A673 (cell line): Measurements from ENCODE around the gene ACTR6. TPM values are rescaled to one million over a fixed set of nuclear protein-coding genes. Genes with fewer than 3 reads are reported as not detected.

Experiments used
- BruUV-seq: library from RNA; stranded (reverse); fragments of 400-500 nt; replicated peaks from 2 replicates; lab custom pipeline; 2021; lab: Mats Ljungman, UMichigan
- CTCF ChIA-PET: fragments of 300-600 bp; sonication (Branson Sonifier 250); formaldehyde crosslinking; loops from one replicate; lab custom pipeline; 2022; ENCODE audit warnings: antibody characterized with exemption; lab: Charles Lee
- POLR2A ChIA-PET: fragments of 300-600 bp; sonication (Branson Sonifier 250); formaldehyde crosslinking; loops from one replicate; lab custom pipeline; 2022; ENCODE audit warnings: antibody characterized with exemption; ENCODE audit not compliant: low non-redundant PET; lab: Charles Lee
- DNase-seq: peaks from one replicate; pipeline ENCODE4 v3.0.0-alpha.2; 2015; ENCODE audit warnings: low spot score
- H3K27ac ChIP-seq: fragments of 200-600 bp; sonication (generic); 2 replicates; pipeline ENCODE4 v1.5.1; 2016; ENCODE audit warnings: mixed run types, low read depth, mild to moderate bottlenecking, mixed read lengths, antibody characterized with exemption, low read length; ENCODE audit not compliant: poor library complexity, severe bottlenecking
- H3K27me3 ChIP-seq: fragments of 200-600 bp; sonication (generic); replicated peaks from 2 replicates; pipeline ENCODE4 v1.6.1; 2017; ENCODE audit warnings: mixed run types, low read depth, mild to moderate bottlenecking, mixed read lengths, antibody characterized with exemption, low read length; ENCODE audit not compliant: insufficient read depth, poor library complexity
- H3K36me3 ChIP-seq: fragments of 200-600 bp; sonication (generic); 2 replicates; pipeline ENCODE4 v1.6.1; 2016; ENCODE audit warnings: mixed run types, mild to moderate bottlenecking, mixed read lengths, antibody characterized with exemption, low read length; ENCODE audit not compliant: insufficient read depth, poor library complexity, severe bottlenecking
- H3K4me1 ChIP-seq: fragments of 200-600 bp; sonication (generic); 2 replicates; pipeline ENCODE4 v1.6.1; 2017; ENCODE audit warnings: mixed run types, mild to moderate bottlenecking, mixed read lengths, antibody characterized with exemption, low read length; ENCODE audit not compliant: insufficient read depth, poor library complexity, severe bottlenecking
- H3K4me3 ChIP-seq: fragments of 200-600 bp; sonication (generic); 2 replicates; pipeline ENCODE4 v1.5.1; 2016; ENCODE audit warnings: low read depth, mixed run types, mild to moderate bottlenecking, mixed read lengths, low read length; ENCODE audit not compliant: poor library complexity, severe bottlenecking
- H3K9me3 ChIP-seq: fragments of 200-600 bp; sonication (generic); 2 replicates; pipeline ENCODE4 v1.6.1; 2016; ENCODE audit warnings: mixed run types, low read depth, mild to moderate bottlenecking, mixed read lengths, antibody characterized with exemption, low read length; ENCODE audit not compliant: poor library complexity, severe bottlenecking
- EZH2 ChIP-seq: fragments of 200-600 bp; sonication (generic); IDR thresholded peaks from 2 replicates; pipeline ENCODE4 v1.6.1; 2017; ENCODE audit warnings: borderline replicate concordance, low read depth, mild to moderate bottlenecking, mixed read lengths, antibody characterized with exemption, low read length; ENCODE audit not compliant: poor library complexity, severe bottlenecking
- intact Hi-C: fragments of 100-400 bp; cut with micrococcal nuclease; formaldehyde crosslinking; loops from one replicate; pipeline ENCODE4 v1.10.0; 2022; ENCODE audit not compliant: unreplicated experiment
- total RNA-seq: library from RNA; stranded (reverse); gene quantifications from 2 replicates; pipeline ENCODE4 v1.2.3, GENCODE V29; 2021
- TF ChIP-seq, protein P1 (sequence below): fragments of 300-800, 200-600 bp; sonication (generic); conservative IDR thresholded peaks from 2 replicates; pipeline ENCODE4 v1.5.1; 2017; ENCODE audit warnings: low read depth, mild to moderate bottlenecking, antibody characterized with exemption, low read length, moderate library complexity, mixed read lengths

Gene ACTR6
- total RNA-seq, 1 experiment from 2014 or later = 36.0 TPM

GRCh38 chr12:100266835-100267602 lies 66.4 kb downstream of the ACTR6 start, which contains the start of the genes DEPDC4 and SCYL2:
DEPDC4 (minus strand) TSS chr12:100267079; CDS start chr12:100267076, 3 bp downstream.
SCYL2 (plus strand) TSS chr12:100267177; CDS start chr12:100282971, 15,794 bp downstream.
- no TSS peak for BruUV-seq
- POLR2A ChIA-PET = interaction anchor here (0.6 to 0.8 kb wide), 6 partner anchors 38 to 719 kb away, joined by 3 to 13 read pairs (median 6); no protein-coding TSS in a partner anchor
- intact Hi-C loops = loop anchor here (1.0 kb wide), 1 partner anchor 287 kb away; no protein-coding TSS in a partner anchor

GRCh38 chr12:100267603-100268281 lies 67.1 kb downstream of the ACTR6 start:
- Histone ChIP-seq H3K4me1 (peaks cover 48% of the 10 kb centered on the region), H3K36me3 (no peaks in the 10 kb centered on the region), H3K27ac (peak overlapping the region; percentile 93), H3K9me3 (no peaks in the 10 kb centered on the region), H3K4me3 (peak overlapping the region; percentile 82), H3K27me3 (no peaks in the 10 kb centered on the region)
- ChIA-PET CTCF (no interaction called here), POLR2A (interaction anchor here (0.6 kb wide), 2 partner anchors 288 to 719 kb away, joined by 3 to 6 read pairs; no protein-coding TSS in a partner anchor)
- BruUV-seq = no TSS peak
- TF ChIP-seq EZH2 = no peak
- TF ChIP-seq, protein P1, sequence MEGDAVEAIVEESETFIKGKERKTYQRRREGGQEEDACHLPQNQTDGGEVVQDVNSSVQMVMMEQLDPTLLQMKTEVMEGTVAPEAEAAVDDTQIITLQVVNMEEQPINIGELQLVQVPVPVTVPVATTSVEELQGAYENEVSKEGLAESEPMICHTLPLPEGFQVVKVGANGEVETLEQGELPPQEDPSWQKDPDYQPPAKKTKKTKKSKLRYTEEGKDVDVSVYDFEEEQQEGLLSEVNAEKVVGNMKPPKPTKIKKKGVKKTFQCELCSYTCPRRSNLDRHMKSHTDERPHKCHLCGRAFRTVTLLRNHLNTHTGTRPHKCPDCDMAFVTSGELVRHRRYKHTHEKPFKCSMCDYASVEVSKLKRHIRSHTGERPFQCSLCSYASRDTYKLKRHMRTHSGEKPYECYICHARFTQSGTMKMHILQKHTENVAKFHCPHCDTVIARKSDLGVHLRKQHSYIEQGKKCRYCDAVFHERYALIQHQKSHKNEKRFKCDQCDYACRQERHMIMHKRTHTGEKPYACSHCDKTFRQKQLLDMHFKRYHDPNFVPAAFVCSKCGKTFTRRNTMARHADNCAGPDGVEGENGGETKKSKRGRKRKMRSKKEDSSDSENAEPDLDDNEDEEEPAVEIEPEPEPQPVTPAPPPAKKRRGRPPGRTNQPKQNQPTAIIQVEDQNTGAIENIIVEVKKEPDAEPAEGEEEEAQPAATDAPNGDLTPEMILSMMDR = no peak
- intact Hi-C loops = loop anchor here (1.0 kb wide), 1 partner anchor 287 kb away; no protein-coding TSS in a partner anchor
- DNase-seq = peak; percentile 17

More at GRCh38 chr12:100266835-100267602, 66.4 kb downstream of the ACTR6 start, which contains the start of the genes DEPDC4 and SCYL2:
- Histone ChIP-seq H3K36me3 (no peaks in the 10 kb centered on the region), H3K4me3 (peak within 1 kb of the TSS; percentile 82), H3K4me1 (peaks cover 49% of the 10 kb centered on the region), H3K9me3 (no peaks in the 10 kb centered on the region), H3K27me3 (no peaks in the 10 kb centered on the region), H3K27ac (peak within 1 kb of the TSS; percentile 93)
- TF ChIP-seq, protein P1 = no peak
- TF ChIP-seq EZH2 = no peak
- CTCF ChIA-PET = no interaction called here
- DNase-seq = peak; percentile 95

- intact Hi-C loops = no loop called here
- CTCF ChIA-PET = no interaction called here
These were observed 68.4 kb downstream of the ACTR6 start for GRCh38 chr12:100268835-100269564.

More at GRCh38 chr12:100268835-100269564, 68.4 kb downstream of the ACTR6 start:
- POLR2A ChIA-PET = no interaction called here
- no TSS peak for BruUV-seq
- Histone ChIP-seq H3K4me3 (peak overlapping the region; percentile 82), H3K27me3 (no peaks in the 10 kb centered on the region), H3K9me3 (no peaks in the 10 kb centered on the region), H3K4me1 (peaks cover 35% of the 10 kb centered on the region), H3K36me3 (no peaks in the 10 kb centered on the region), H3K27ac (peak overlapping the region; percentile 48)
- TF ChIP-seq, protein P1 = no peak
- DNase-seq = peak; percentile 15
